Measurements from ENCODE around the gene GSTM3.

GRCh38 chr1:109705411-109705810, 35.4 kb downstream of the GSTM3 start:
- TF ChIP-seq CTCF (IDR thresholded peaks at IDR 0.05), result no peak
- no peak for TF ChIP-seq POLR2A (IDR thresholded peaks at IDR 0.05)
